Cerebellar cortex (tissue), 1 donor: ENCODE results near the gene CLDND2.

ENCODE experiments used
- DNase-seq: peaks from one replicate; pipeline ENCODE4 v3.0.0-alpha.2; 2015; ENCODE audit warnings: low spot score

CLDND2 gene

DNA sequence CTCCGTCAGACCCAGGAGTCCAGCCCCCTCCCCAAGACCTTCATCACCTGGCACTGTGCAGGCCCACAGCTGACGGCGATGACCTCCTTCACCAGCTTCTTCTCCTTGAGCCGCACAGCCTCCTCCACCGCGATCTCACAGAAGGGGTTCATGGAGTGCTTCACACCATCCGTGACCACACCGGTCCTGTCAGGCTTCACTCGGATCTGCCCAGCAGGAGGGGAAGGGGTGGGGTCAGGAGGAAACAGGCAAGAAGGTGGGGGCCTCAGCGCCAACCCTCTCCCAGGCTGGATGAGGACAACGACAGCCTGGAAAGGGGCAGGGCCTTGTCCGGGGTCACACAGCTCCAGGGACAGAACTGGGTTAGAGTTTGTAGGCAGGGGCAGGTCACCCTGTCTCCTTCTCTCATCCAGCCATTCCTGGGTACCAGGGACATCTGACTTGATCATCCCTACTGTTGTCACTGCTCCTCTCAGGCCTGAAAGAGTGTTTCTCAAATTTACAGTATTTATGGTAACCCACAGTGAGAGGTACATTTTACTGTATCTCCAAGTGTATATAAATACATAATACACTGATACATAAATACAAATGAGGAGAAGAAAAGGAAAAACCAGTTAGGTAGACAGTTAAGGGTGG, 14.6 kb downstream of the CLDND2 start:
- no peak for DNase-seq

DNA sequence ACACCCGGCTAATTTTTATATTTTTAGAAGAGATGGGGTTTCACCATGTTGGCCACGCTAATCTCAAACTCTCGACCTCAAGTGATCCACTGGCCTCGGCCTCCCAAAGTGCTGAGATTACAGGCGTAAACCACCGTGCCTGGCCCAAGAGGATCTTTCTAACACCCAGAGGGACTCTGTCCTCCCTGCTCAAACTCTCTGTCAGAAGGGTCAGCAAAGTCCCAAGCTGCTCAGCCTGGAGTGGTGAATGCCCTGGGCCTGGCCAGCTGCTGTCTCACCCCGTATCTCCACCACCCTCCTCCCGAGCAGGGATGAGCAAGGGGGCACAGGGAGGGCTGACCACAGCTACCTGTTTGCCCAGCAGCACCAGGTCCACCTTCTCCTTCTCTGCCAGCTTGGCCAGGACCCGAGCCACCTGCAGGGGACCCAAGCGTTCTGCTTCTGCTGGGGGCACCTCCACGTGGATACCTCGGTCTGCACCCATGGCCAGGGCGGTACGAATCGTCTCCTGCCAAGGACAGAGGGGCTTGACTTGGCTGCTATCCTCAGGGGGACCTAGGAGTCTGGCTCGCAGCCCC, 15.9 kb downstream of the CLDND2 start:
- no peak for DNase-seq

DNA sequence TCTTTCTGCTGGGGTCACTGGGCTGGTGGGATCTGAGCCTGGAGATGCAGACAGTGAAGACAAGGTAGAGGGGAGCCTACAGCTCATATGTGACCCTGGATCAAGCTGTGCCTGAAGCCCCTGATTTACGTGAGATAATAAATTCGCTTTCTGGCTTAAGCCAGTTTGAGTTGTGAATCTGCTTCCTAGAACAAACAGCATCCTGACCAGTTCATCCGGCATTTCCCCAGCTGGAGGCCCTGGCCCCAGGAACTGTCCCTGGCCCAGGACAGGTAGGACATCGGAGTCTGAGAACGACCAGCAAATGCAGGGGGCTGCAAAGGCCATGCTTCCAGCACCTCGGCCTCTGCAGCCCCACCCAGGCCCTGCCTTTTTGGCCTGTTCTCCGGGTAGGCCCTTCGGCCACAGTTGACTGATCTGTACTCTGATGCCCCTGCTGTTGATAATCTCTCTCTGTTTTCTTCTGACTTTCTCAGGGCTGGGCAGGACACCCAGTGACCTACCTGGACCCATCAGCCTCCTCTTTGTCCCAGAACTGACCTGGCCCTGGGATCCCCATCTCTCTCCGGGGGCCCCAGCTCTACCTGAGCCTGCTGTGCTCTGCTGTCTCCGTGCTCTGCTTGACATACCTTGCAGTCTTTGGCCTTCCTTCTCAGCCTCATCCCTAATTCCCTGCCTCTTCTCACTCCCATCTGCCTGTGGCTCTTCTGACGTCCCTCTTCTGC, 17.4 kb downstream of the CLDND2 start:
- no peak for DNase-seq

DNA sequence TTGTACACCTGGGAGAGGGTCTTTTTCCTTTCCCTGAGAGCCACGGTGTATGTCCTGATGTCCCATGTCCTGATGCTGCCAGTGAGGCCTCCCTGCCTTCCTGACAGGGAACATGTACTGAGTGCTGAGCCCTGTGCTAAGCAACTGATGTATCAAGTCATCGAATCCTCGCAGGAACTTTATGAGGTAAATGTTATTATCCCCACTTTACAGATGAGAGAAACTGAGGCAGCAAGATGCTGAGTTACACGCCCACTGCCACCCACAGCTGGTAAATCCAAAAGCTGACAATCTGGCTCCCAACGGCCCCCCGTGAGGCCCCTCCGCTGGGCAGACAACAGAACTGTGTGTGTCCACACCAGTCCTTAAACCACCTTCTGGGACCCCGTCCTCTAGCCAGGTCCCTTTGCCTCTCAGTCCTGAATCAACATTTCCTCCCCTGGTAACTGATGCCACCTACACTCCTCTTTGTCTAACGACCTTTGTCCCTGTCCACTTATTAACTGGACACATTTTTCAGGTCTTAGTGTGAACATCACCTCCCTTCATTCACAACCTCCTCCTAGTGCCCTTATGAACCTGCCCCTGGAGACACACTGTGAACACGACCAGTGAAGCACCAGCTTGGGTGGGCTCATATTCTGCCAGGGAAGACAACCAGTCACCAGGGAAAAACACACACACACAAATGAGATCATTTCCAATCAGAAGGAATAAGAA, 21.4 kb downstream of the CLDND2 start:
- DNase-seq, result no peak

DNA sequence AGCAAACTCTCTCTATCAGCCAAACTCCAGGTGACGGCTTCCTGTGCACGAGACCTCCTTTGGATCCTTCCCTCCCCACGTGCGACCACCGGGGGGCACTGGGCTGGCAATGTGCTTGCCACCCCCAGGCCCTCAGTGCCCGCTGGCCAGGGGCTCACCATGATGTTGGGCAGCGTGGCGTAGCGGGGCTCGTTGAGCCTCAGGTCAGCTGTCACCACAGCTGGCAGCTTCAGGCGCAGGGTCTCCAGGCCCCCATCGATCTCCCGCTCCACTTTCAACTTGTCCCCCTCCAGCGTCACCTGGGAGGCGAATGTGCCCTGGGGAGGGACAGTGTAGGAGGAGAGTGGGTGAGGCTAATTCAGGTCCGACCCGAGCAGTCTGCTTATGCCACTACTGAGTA, 22.1 kb downstream of the CLDND2 start:
- no peak for DNase-seq

- no peak for DNase-seq
Measured at GRCh38 chr19:51345076-51345620, 23.7 kb downstream of the CLDND2 start.

- DNase-seq, result peak; percentile 35
Measured at GRCh38 chr19:51342631-51343569, 25.9 kb downstream of the CLDND2 start.

- no peak for DNase-seq
Measured at GRCh38 chr19:51341976-51342580, 26.7 kb downstream of the CLDND2 start, which contains the start of gene VSIG10L. TSS of gene VSIG10L (minus strand) at chr19:51342139. CDS start at chr19:51342124, 15 bp downstream.

- DNase-seq, result no peak
Measured at GRCh38 chr19:51341066-51341465, 27.7 kb downstream of the CLDND2 start.

- peak; percentile 97 for DNase-seq
Measured at GRCh38 chr19:51339687-51340656, 28.8 kb downstream of the CLDND2 start.

DNA sequence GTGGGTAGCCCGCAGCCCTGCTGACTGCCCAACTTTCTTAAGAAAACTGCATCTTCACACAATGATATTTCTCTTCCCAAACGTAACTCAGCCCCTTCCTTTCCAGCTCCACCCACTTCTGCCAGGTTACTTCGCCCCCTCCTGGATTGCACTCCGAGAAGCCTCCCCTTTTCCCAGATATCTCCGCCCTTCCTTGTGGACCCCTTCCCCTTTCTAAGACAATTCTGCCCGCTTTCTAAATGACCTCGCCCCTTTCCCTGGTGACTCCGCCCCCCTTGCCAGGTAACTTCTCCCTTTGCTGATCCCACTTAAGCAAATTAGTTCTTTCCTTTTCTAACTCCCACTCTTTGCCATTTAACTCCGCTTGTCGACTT, 29.5 kb downstream of the CLDND2 start:
- DNase-seq, result peak; percentile 71

- peak; percentile 85 for DNase-seq
Measured at GRCh38 chr19:51338563-51339312, 30.1 kb downstream of the CLDND2 start.

DNA sequence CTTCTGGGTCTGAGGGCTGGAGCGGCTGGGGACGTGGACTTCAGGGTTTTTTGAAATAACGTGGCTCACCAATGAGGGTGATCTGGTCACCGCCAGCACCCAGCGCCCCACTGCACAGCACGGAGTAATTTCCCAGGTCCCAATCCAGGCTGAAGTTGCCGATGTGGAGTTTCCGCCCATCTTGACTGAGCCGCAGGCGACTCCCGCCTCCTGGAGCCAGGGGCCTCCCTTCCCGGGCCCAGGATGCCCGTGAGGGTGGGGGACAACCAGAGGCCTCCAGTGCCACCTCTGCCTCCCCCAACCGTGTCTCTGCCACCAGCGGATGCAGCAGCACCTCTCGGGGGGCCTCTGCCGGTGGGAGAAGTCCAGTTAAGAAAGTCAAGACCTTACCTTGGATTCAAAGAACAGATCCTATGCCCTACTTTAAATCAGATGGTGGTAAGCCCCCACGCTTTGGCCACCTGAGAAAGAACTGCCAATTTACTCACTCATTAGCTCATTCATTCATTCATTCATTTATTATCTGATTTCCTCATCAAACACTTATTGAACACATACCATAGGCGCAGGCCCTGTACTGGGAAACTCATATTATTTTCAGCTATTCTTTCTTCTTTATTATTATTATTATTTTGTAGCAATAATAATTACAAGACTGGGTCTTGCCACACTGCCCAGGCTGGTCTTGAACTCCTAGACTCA, 30.8 kb downstream of the CLDND2 start:
- no peak for DNase-seq

DNA sequence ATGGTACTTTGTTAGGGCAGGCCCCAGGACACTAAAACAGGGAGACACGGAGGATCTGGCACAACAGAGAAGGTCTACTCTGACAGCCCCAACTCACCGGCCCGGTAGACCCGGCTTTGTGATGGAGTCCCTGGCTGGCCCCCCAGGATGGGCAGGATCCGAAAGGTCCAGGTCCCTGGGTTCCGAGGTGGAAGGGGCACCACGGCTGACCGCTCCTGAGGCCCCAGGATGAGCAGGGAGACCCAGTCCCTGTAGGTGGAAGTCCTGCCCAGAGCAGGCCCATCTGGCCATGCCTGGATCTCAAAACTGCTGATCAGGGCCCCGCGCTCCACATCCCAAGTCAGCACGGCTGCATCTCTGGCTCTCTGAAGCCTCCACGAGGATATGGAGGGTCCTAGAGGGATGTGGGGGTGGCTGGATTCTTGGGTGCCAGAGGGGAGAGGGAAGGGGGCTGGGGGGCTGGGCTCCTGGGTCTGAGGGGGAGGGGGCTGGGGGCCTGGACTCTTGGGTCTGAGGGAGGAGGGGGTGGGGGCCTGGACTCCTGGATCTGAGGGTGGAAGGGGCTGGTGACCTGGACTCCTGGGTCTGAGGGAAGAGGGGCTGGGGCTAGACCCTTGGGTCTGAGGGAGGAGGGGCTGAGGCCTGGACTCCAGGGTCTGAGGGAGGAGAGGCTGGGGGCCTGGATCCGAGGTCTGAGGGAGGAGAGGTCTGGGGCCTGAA, 31.5 kb downstream of the CLDND2 start:
- DNase-seq, result no peak

- peak; percentile 99 for DNase-seq
Measured at GRCh38 chr19:51333836-51334460, 34.9 kb downstream of the CLDND2 start.

- DNase-seq, result no peak
Measured at GRCh38 chr19:51331716-51332115, 37.1 kb downstream of the CLDND2 start.

DNA sequence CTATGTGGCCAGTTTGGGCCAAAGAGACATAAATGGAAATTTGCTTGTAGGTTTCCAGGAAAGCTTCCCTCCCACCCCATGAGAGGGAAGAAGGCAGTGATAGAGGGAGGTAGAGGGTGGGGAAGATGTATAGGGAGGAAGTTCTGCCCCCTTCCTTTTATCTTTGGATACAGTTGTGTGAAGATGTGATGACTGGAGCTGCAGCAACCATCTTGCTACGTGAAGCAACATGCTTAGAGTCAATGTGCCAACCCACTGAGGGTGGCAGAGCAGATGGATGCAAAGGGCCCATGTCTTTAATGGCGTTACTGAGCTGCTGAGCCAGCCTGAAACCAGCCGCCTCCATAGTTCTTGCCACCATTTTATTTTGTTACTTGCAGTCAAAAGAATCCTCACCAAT, 37.6 kb downstream of the CLDND2 start:
- DNase-seq, result no peak
